ENCODE results near the gene STK26. TPM values are rescaled to one million over a fixed set of nuclear protein-coding genes. Genes with fewer than 3 reads are reported as not detected.

STK26 gene
- total and polyA plus RNA-seq, 12 donors = 0.72 to 25.7 (median 1.4) TPM

DNA sequence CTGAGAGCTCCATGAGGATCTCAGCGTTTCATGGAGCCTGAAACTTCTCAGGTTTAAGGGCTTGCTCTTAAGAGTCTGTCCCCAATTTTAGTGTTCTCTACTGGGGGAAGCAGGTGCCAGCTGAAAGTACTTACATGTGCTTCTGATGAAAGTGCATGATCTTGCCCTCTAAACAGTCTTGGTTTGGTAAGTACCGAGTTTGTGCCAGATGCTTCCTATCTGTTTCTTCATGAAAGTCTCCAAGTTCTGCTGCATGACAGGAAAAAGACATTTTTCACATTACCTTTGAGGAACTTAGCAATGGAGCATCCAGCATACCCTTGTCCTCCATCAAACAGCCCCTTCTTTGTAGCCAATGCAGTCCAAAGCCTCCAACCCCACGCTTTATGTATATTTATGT is 62.7 kb downstream of the STK26 start:
- Histone ChIP-seq H3K36me3 (replicated peaks in 1 of 2) (no peaks in the 10 kb centered on the region), H3K9me3 (replicated peaks in 1 of 3) (no peaks in the 10 kb centered on the region), H3K4me3 (no peak overlapping the region), H3K27ac (no peak overlapping the region), H3K27me3 (peaks cover 39% of the 10 kb centered on the region), H3K4me1 (replicated peaks in 1 of 2) (no peaks in the 10 kb centered on the region)
- no peak for TF ChIP-seq POLR2A (IDR thresholded peaks at IDR 0.05)
- TF ChIP-seq, protein P1, sequence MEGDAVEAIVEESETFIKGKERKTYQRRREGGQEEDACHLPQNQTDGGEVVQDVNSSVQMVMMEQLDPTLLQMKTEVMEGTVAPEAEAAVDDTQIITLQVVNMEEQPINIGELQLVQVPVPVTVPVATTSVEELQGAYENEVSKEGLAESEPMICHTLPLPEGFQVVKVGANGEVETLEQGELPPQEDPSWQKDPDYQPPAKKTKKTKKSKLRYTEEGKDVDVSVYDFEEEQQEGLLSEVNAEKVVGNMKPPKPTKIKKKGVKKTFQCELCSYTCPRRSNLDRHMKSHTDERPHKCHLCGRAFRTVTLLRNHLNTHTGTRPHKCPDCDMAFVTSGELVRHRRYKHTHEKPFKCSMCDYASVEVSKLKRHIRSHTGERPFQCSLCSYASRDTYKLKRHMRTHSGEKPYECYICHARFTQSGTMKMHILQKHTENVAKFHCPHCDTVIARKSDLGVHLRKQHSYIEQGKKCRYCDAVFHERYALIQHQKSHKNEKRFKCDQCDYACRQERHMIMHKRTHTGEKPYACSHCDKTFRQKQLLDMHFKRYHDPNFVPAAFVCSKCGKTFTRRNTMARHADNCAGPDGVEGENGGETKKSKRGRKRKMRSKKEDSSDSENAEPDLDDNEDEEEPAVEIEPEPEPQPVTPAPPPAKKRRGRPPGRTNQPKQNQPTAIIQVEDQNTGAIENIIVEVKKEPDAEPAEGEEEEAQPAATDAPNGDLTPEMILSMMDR (IDR thresholded peaks at IDR 0.05) = no peak
- 32 to 41% (median 35%) methylated on average over 2 to 3 of the region's 3 CpGs for WGBS, 4 donors
- intact Hi-C loops (cut with DNase I) = no loop called here
- no peak for DNase-seq

DNA sequence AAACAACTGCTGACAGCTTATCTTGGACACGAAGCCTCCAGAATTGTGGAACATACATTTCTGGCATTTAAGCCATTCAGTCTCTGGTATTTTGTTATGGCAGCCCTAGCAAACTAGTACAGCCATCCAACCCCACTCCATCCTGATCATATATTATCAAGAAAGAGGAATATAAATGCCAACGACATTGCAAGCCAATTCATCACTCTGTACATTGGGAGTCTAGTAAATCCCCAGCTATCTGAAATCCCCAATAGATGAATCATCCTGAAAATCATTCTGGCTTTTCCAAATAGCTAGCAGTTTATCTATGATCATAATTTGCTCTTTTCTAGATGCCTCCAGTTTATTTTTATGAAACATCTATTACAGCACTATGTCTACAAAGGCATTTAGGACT is 63.6 kb downstream of the STK26 start:
- WGBS, 4 donors = 40 to 62% (median 46%) methylated on average over 2 of the region's 2 CpGs
- Histone ChIP-seq H3K36me3 (replicated peaks in 1 of 2) (no peaks in the 10 kb centered on the region), H3K27ac (no peak overlapping the region), H3K4me1 (replicated peaks in 1 of 2) (no peaks in the 10 kb centered on the region), H3K27me3 (peaks cover 36% of the 10 kb centered on the region), H3K9me3 (replicated peaks in 1 of 3) (no peaks in the 10 kb centered on the region), H3K4me3 (no peak overlapping the region)
- intact Hi-C loops (cut with DNase I) = no loop called here
- no peak for DNase-seq
- no peak for TF ChIP-seq POLR2A (IDR thresholded peaks at IDR 0.05)
- TF ChIP-seq, protein P1 (IDR thresholded peaks at IDR 0.05) = no peak

DNA sequence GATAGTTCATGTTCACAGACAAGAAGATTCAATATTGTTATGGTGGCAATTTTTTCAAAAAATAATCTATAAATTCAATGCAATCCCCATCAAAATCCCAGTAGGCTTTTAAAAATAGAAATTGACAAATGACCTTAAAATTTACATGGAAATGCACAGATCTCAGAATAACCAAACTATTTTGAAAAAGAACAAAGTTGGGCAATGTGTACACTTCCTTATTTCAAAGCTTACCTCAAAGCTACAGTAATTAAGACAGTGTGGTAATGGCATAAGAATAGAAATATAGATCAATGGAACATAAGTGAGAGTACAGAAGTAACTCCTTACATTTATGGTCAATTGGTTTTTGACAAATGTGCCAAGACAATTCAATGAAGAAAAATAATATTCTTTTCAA is 65.8 kb downstream of the STK26 start:
- H3K9me3 ChIP-seq (replicated peaks in 1 of 3) = no peaks in the 10 kb centered on the region
- no peaks in the 10 kb centered on the region for H3K36me3 ChIP-seq (replicated peaks in 1 of 2)
- TF ChIP-seq POLR2A (IDR thresholded peaks at IDR 0.05) = no peak
- TF ChIP-seq, protein P1 (IDR thresholded peaks at IDR 0.05) = no peak
- no peak for DNase-seq
- intact Hi-C loops (cut with DNase I) = no loop called here
- no peak overlapping the region for H3K27ac ChIP-seq
- no peak overlapping the region for H3K4me3 ChIP-seq
- H3K4me1 ChIP-seq (replicated peaks in 1 of 2) = no peaks in the 10 kb centered on the region
- H3K27me3 ChIP-seq = peaks cover 32% of the 10 kb centered on the region

DNA sequence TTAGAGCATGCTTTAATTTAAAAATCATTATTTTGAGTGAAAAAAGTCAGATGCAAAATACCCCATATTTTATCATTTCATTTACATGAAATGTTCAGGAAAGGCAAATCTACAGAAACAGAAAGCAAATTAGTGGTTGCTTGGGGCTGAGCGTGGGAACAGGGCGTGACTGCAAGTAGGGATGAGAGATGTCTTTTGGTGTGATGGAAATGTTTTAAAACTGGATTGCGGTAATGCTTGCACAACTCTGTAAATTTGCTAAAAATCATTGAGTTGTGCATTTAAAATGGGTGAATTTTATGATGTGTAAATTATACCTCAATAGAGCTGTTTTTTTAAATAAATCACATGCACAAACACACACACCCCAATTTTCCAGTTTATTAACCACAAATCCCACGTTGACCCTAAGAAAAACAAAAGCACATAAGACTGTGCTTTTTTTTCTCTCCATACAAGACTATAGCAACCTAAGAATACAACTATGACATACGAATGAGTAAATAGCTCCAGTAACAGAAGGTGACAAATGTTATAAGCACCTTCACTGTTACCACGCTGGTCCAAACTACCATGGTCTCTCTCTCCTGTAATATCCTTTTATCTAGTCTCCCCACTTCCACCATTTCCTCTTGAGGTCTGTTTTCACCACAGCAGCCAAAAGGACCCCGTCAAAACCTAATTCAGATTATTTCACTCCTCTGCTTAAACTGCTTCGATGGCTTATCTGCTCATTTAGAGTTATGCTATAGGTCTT is 67.5 kb downstream of the STK26 start:
- Histone ChIP-seq H3K27me3 (peaks cover 41% of the 10 kb centered on the region), H3K36me3 (replicated peaks in 1 of 2) (no peaks in the 10 kb centered on the region), H3K4me1 (replicated peaks in 1 of 2) (no peaks in the 10 kb centered on the region), H3K27ac (no peak overlapping the region), H3K4me3 (no peak overlapping the region), H3K9me3 (replicated peaks in 1 of 3) (no peaks in the 10 kb centered on the region)
- TF ChIP-seq POLR2A (IDR thresholded peaks at IDR 0.05) = no peak
- TF ChIP-seq, protein P1 (IDR thresholded peaks at IDR 0.05) = no peak
- 58 to 67% (median 66%) methylated on average over 8 of the region's 8 CpGs for WGBS, 4 donors
- intact Hi-C loops (cut with DNase I) = loop anchor here in 1 of 2 donors (10.0 kb wide), 2 partner anchors 134 to 534 kb away; no protein-coding TSS in a partner anchor
- DNase-seq = no peak

All from adrenal gland (tissue), 12 donors.